ENCODE results near the gene RHBDF2. TPM values are rescaled to one million over a fixed set of nuclear protein-coding genes. Genes with fewer than 3 reads are reported as not detected.
"Not testable (repeated sequence)": the region's sequence is repeated elsewhere in the genome, so short reads cannot be mapped to it uniquely, and the experiment has no call there.

The RHBDF2 gene
- polyA plus RNA-seq, 4 donors = 2.0 to 43.2 (median 10.9) TPM

DNA sequence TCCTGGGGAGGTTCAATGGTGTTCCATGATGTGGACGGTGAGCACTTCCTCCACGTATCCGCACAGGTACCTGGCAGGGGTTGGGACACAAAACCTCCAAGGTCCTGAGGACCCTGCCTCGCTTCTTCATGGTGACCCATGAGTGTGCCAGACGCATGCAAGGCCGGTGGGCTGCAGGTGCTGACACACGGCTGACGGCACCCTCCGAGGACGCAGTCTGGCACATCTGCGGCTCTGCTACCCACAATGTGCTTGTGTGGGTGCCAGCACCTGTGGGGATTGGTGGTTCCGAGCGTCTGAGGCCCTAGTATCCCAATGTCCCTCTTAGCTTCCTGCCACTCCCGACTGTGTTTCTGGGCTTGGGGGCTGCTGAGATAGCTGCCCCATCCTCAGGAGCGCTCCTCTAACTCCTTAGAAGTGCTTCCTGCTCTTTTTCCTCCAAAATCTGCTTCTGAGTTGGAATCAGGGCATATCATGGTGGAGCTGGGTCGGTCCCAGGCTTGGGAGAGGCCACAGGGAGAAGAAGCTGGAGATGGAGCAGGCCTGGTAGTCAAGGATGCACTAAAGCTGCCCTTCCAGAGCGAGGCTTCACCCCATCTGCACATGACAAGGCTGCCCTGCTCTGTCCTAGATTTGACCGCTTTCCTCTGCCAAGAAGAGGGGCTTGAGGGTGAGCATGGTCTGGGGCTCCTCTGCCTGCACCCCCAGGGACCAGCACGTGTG lies 34.7 kb upstream of the RHBDF2 start:
- H3K4me3 ChIP-seq (ENCODE audit: low read depth in 1 of 3, low read length in 3 of 3) = peak overlapping the region in 1 of 3 donors; percentile 35
- H3K27ac ChIP-seq (ENCODE audit: low read depth in 1 of 3, low read length in 2 of 3) = peak overlapping the region in 1 of 3 donors; percentile 56
- 76 to 88% (median 86%) methylated on average over 19 of the region's 19 CpGs for WGBS, 3 donors
- peaks cover 0 to 11% (median 0%) of the 10 kb centered on the region in 3 donors for H3K36me3 ChIP-seq (ENCODE audit: control insufficient read depth in 3 of 3, insufficient read depth in 2 of 3, low read depth in 1 of 3, low read length in 3 of 3)
- peaks cover 0 to 38% (median 0%) of the 10 kb centered on the region in 3 donors for H3K27me3 ChIP-seq (ENCODE audit: control insufficient read depth in 3 of 3, insufficient read depth in 3 of 3, low read length in 3 of 3)
- H3K4me1 ChIP-seq (ENCODE audit: control insufficient read depth in 3 of 3, insufficient read depth in 2 of 3, low read depth in 1 of 3, low read length in 2 of 3) = peaks cover 0 to 8% (median 3%) of the 10 kb centered on the region in 3 donors
- no peak for FAIRE-seq
- DNase-seq = no peak
- H3K9me3 ChIP-seq (ENCODE audit: control insufficient read depth in 2 of 2, insufficient read depth in 1 of 2, low read depth in 1 of 2, low read length in 1 of 2) = no peaks in the 10 kb centered on the region

- no peak for DNase-seq
- H3K4me3 ChIP-seq (ENCODE audit: low read depth in 1 of 3, low read length in 3 of 3) = no peak overlapping the region
- H3K4me1 ChIP-seq (ENCODE audit: control insufficient read depth in 3 of 3, insufficient read depth in 2 of 3, low read depth in 1 of 3, low read length in 2 of 3) = peaks cover 0 to 10% (median 4%) of the 10 kb centered on the region in 3 donors
- no peak for FAIRE-seq
- WGBS, 3 donors = 71 to 81% (median 80%) methylated on average over 7 of the region's 7 CpGs
- H3K9me3 ChIP-seq (ENCODE audit: control insufficient read depth in 2 of 2, insufficient read depth in 1 of 2, low read depth in 1 of 2, low read length in 1 of 2) = no peaks in the 10 kb centered on the region
- H3K27me3 ChIP-seq (ENCODE audit: control insufficient read depth in 3 of 3, insufficient read depth in 3 of 3, low read length in 3 of 3) = peaks cover 0 to 33% (median 0%) of the 10 kb centered on the region in 3 donors
- peak overlapping the region in 1 of 3 donors; percentile 56 for H3K27ac ChIP-seq (ENCODE audit: low read depth in 1 of 3, low read length in 2 of 3)
- H3K36me3 ChIP-seq (ENCODE audit: control insufficient read depth in 3 of 3, insufficient read depth in 2 of 3, low read depth in 1 of 3, low read length in 3 of 3) = peaks cover 0 to 18% (median 0%) of the 10 kb centered on the region in 3 donors
These were observed 33.9 kb upstream of the RHBDF2 start for GRCh38 chr17:76534831-76535732.

DNA sequence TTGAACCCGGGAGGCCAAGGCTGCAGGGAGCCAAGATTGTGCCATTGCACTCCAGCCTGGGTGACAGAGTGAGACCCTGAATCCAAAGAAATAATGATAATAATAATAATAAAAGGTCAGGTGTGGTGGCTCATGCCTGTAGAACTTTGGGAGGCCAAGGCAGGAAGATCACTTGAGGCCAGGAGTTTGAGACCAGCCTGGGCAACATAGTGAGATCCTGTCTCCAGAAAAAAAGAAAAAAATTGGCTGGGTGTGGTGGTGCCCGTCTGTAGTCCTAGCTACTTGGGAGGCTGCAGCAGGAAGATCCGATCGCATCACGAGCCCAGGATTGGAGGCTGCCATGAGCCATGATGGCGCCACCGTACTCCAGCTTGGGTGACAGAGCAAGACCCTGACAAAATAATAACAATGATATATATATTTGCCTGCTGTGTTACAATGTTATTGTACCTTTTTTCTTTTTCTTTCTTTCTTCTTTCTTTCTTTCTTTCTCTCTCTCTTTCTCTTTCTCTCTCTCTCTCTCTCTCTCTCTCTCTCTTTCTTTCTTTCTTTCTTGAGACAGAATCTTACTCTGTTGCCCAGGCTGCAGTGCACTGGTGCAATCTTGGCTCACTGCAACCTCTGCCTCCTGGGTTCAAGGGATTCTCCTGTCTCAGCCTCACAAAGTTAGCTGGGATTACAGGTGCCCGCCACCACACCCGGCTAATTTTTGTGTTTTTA lies 32.6 kb upstream of the RHBDF2 start:
- FAIRE-seq; H3K27ac ChIP-seq (ENCODE audit: low read depth in 1 of 3, low read length in 2 of 3); DNase-seq; H3K4me3 ChIP-seq (ENCODE audit: low read depth in 1 of 3, low read length in 3 of 3); H3K9me3 ChIP-seq (ENCODE audit: control insufficient read depth in 2 of 2, insufficient read depth in 1 of 2, low read depth in 1 of 2, low read length in 1 of 2): not testable (repeated sequence)
- Histone ChIP-seq H3K4me1 (ENCODE audit: control insufficient read depth in 3 of 3, insufficient read depth in 2 of 3, low read depth in 1 of 3, low read length in 2 of 3) (peaks cover 0 to 22% (median 4%) of the 10 kb centered on the region in 3 donors), H3K27me3 (ENCODE audit: control insufficient read depth in 3 of 3, insufficient read depth in 3 of 3, low read length in 3 of 3) (peaks cover 0 to 22% (median 0%) of the 10 kb centered on the region in 3 donors), H3K36me3 (ENCODE audit: control insufficient read depth in 3 of 3, insufficient read depth in 2 of 3, low read depth in 1 of 3, low read length in 3 of 3) (peaks cover 0 to 18% (median 0%) of the 10 kb centered on the region in 3 donors)
- 89 to 90% (median 89%) methylated on average over 9 of the region's 9 CpGs for WGBS, 3 donors

- peaks cover 0 to 30% (median 10%) of the 10 kb centered on the region in 3 donors for H3K4me1 ChIP-seq (ENCODE audit: control insufficient read depth in 3 of 3, insufficient read depth in 2 of 3, low read depth in 1 of 3, low read length in 2 of 3)
- H3K27ac ChIP-seq (ENCODE audit: low read depth in 1 of 3, low read length in 2 of 3) = peak overlapping the region in 1 of 3 donors; percentile 89
These were observed 30.9 kb upstream of the RHBDF2 start for GRCh38 chr17:76532072-76532651.

GRCh38 chr17:76531486-76532038 lies 30.3 kb upstream of the RHBDF2 start:
- DNase-seq (no peak), FAIRE-seq (no peak)
- WGBS, 3 donors = 75 to 84% (median 83%) methylated on average over 18 of the region's 18 CpGs
- Histone ChIP-seq H3K27ac (ENCODE audit: low read depth in 1 of 3, low read length in 2 of 3) (peak overlapping the region in 2 of 3 donors; percentile 81 to 89), H3K27me3 (ENCODE audit: control insufficient read depth in 3 of 3, insufficient read depth in 3 of 3, low read length in 3 of 3) (peaks cover 0 to 13% (median 0%) of the 10 kb centered on the region in 3 donors), H3K36me3 (ENCODE audit: control insufficient read depth in 3 of 3, insufficient read depth in 2 of 3, low read depth in 1 of 3, low read length in 3 of 3) (peaks cover 0 to 19% (median 0%) of the 10 kb centered on the region in 3 donors), H3K9me3 (ENCODE audit: control insufficient read depth in 2 of 2, insufficient read depth in 1 of 2, low read depth in 1 of 2, low read length in 1 of 2) (no peaks in the 10 kb centered on the region), H3K4me1 (ENCODE audit: control insufficient read depth in 3 of 3, insufficient read depth in 2 of 3, low read depth in 1 of 3, low read length in 2 of 3) (peaks cover 0 to 30% (median 10%) of the 10 kb centered on the region in 3 donors), H3K4me3 (ENCODE audit: low read depth in 1 of 3, low read length in 3 of 3) (no peak overlapping the region)

More at GRCh38 chr17:76532072-76532651, 30.9 kb upstream of the RHBDF2 start:
- WGBS, 3 donors = 73 to 75% (median 74%) methylated on average over 8 of the region's 8 CpGs
- Histone ChIP-seq H3K27me3 (ENCODE audit: control insufficient read depth in 3 of 3, insufficient read depth in 3 of 3, low read length in 3 of 3) (peaks cover 0 to 19% (median 0%) of the 10 kb centered on the region in 3 donors), H3K4me3 (ENCODE audit: low read depth in 1 of 3, low read length in 3 of 3) (no peak overlapping the region), H3K9me3 (ENCODE audit: control insufficient read depth in 2 of 2, insufficient read depth in 1 of 2, low read depth in 1 of 2, low read length in 1 of 2) (no peaks in the 10 kb centered on the region), H3K36me3 (ENCODE audit: control insufficient read depth in 3 of 3, insufficient read depth in 2 of 3, low read depth in 1 of 3, low read length in 3 of 3) (peaks cover 0 to 19% (median 0%) of the 10 kb centered on the region in 3 donors)
- FAIRE-seq (no peak), DNase-seq (no peak)

DNA sequence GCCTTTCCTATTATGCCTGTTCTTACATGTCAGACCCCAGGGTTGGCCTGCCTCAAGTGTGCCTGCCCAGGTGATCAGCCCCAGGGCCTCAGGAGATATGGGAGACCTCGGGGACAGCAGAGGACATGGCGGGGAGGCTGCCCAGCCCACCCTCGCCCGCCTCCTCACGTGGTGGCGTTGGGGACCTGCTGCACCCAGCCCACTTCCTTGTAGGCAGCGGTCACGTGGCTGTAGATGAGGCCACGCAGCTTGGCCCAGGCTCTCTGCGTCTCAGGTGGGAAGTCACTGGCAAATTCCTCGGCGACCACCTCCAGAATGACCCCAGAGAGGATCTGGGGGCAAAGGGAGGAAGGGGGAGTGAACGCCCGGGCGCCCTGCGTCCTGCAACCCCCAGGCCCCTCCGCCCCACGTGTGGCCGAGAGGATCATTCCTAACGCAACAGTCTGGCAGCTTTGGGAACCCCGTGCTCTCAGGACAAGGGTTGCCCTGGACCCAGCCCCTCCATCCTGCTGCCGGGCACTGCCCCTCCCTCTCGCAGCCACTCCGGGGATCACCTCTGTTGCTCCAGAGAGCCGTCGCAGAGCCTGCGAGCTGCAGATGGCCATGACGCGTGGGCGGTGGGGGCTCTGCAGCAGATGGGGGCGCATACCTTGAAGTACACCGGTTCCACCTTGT lies 29.7 kb upstream of the RHBDF2 start:
- no peak overlapping the region for H3K4me3 ChIP-seq (ENCODE audit: low read depth in 1 of 3, low read length in 3 of 3)
- peaks cover 0 to 6% (median 0%) of the 10 kb centered on the region in 3 donors for H3K27me3 ChIP-seq (ENCODE audit: control insufficient read depth in 3 of 3, insufficient read depth in 3 of 3, low read length in 3 of 3)
- FAIRE-seq (no peak), DNase-seq (no peak)
- H3K27ac ChIP-seq (ENCODE audit: low read depth in 1 of 3, low read length in 2 of 3) = peak overlapping the region; percentile 17 to 89 (median 81)
- WGBS, 3 donors = 75 to 79% (median 78%) methylated on average over 27 to 32 of the region's 32 CpGs
- H3K36me3 ChIP-seq (ENCODE audit: control insufficient read depth in 3 of 3, insufficient read depth in 2 of 3, low read depth in 1 of 3, low read length in 3 of 3) = peaks cover 0 to 19% (median 0%) of the 10 kb centered on the region in 3 donors
- H3K4me1 ChIP-seq (ENCODE audit: control insufficient read depth in 3 of 3, insufficient read depth in 2 of 3, low read depth in 1 of 3, low read length in 2 of 3) = peaks cover 0 to 30% (median 10%) of the 10 kb centered on the region in 3 donors
- H3K9me3 ChIP-seq (ENCODE audit: control insufficient read depth in 2 of 2, insufficient read depth in 1 of 2, low read depth in 1 of 2, low read length in 1 of 2) = no peaks in the 10 kb centered on the region

- WGBS, 3 donors = 55 to 71% (median 67%) methylated on average over 21 to 23 of the region's 23 CpGs
- no peak for FAIRE-seq
- DNase-seq = peak in 1 of 2 donors; percentile 46
- Histone ChIP-seq H3K4me1 (ENCODE audit: control insufficient read depth in 3 of 3, insufficient read depth in 2 of 3, low read depth in 1 of 3, low read length in 2 of 3) (peaks cover 0 to 32% (median 10%) of the 10 kb centered on the region in 3 donors), H3K27me3 (ENCODE audit: control insufficient read depth in 3 of 3, insufficient read depth in 3 of 3, low read length in 3 of 3) (peaks cover 0 to 6% (median 0%) of the 10 kb centered on the region in 3 donors), H3K9me3 (ENCODE audit: control insufficient read depth in 2 of 2, insufficient read depth in 1 of 2, low read depth in 1 of 2, low read length in 1 of 2) (no peaks in the 10 kb centered on the region), H3K36me3 (ENCODE audit: control insufficient read depth in 3 of 3, insufficient read depth in 2 of 3, low read depth in 1 of 3, low read length in 3 of 3) (peaks cover 0 to 18% (median 0%) of the 10 kb centered on the region in 3 donors), H3K4me3 (ENCODE audit: low read depth in 1 of 3, low read length in 3 of 3) (no peak overlapping the region), H3K27ac (ENCODE audit: low read depth in 1 of 3, low read length in 2 of 3) (peak overlapping the region in 2 of 3 donors; percentile 81 to 89)
These were observed 29.0 kb upstream of the RHBDF2 start for GRCh38 chr17:76530095-76530723.

Data from small intestine (tissue), 7 donors.